ENCODE measurements around the gene KCNN1.
"Not testable (repeated sequence)": the region's sequence is repeated elsewhere in the genome, so short reads cannot be mapped to it uniquely, and the experiment has no call there.

The KCNN1 gene

DNA sequence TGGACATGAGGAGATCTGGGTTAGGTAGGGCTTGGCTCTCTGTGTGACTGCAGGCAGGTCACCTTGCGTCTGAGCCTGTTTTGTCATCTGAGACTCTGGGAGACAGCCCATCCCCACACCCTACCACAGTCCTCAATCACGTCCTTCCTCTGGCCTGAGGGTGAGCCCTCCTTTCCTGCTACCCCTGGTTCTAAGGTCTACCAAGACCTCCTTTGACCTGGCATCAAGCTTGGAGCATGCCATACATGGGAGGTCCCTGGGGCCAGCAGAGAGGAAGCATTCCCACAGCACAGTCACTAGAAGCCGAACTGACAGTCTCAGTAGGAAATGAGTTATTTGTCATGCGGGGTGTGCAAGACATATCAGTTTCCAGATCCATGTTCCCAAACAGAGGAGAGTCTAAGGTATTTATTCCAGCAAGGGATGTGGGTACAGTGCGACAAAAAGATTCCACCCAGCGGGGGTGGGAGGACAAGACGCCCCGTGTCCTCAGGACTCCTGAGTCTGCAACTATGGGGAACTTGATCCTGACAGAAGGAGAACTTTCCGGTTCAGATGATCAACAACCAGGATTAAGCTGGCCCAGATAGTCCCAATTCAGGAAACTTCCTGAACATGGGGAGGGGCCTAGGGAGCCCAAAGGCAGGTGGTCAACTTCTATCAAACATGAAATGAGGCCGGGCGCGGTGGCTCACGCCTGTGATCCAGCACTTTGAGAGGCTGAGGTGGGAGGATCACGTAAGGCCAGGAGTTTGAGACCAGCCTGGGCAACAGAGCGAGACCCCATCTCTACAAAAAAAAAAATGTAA lies 50.6 kb downstream of the KCNN1 start:
- no peak overlapping the region for H3K27ac ChIP-seq
- TF ChIP-seq, protein P1, sequence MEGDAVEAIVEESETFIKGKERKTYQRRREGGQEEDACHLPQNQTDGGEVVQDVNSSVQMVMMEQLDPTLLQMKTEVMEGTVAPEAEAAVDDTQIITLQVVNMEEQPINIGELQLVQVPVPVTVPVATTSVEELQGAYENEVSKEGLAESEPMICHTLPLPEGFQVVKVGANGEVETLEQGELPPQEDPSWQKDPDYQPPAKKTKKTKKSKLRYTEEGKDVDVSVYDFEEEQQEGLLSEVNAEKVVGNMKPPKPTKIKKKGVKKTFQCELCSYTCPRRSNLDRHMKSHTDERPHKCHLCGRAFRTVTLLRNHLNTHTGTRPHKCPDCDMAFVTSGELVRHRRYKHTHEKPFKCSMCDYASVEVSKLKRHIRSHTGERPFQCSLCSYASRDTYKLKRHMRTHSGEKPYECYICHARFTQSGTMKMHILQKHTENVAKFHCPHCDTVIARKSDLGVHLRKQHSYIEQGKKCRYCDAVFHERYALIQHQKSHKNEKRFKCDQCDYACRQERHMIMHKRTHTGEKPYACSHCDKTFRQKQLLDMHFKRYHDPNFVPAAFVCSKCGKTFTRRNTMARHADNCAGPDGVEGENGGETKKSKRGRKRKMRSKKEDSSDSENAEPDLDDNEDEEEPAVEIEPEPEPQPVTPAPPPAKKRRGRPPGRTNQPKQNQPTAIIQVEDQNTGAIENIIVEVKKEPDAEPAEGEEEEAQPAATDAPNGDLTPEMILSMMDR (conservative IDR thresholded peaks at IDR 0.05): no peak

DNA sequence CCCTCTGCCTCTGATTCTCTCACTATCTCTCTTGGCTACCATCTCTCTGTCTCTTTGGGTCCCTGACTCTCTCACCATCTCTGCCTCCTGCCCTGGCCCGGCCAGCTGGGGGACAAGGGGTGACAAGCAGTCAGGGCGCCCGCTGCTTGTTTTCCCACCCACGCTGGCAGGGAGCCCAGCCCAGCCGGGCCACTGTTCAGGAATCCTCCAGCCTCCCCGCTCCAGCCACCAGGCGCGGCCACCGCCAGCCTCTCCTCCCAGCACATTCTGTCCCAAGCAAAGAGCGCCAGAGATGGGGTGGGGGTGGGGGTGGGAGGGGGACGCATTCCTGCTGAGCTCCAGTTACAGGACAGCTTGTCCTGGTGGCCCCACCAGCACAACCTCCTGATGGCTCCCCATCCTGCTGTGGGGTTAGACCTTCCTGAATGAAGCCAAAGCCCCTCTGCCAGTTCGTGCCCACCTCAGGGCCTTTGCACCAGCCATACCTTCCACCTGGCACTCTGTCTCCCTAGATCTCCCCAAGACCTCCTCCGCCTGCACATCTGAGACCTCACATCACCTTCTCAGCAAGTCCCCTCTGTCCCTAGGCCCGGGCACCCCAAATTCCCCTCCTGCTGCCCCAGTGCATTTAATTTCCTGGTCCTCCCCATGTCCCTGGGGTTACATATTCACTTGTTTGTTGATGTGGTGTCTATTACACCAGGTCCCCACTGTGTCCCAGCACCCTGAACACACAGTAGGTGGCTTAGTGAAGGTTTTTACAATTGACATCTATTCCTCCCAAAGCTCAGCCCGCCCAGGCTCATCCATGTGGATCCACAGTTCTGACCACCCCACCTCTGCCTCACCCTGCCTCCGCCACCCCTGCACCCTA lies 53.5 kb downstream of the KCNN1 start:
- H3K27ac ChIP-seq: no peak overlapping the region
- TF ChIP-seq, protein P1 (conservative IDR thresholded peaks at IDR 0.05): no peak

DNA sequence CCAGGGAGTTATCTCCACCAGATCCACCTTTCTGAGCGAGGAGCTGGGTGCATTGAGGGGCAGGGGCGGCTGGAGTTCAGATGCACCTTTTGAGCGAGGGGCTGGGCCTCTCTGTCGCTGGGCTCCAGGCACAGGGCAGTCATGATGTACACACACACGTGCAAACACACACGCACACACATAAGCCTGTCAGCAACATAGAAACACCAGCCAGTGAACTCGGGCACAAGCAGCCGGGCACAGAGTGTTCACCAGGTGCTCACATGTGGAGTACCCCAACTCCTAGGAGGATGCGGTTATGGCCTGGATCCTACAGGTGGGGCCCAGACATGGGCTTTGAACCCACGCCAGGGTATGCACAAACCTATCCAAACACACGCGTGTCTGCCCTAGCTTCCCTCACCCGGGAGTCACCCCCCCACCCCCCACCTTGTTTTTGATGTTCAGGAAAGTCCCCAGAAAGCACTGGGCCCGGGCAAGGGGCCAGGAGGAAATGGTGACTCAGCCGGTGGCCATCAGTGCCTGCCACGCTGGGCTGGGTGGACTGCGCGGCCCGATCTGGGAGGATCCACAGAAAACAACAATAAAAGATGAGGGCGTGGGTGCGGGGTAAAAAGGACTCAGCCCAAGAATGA lies 54.3 kb downstream of the KCNN1 start:
- TF ChIP-seq, protein P1 (conservative IDR thresholded peaks at IDR 0.05): no peak
- no peak overlapping the region for H3K27ac ChIP-seq

DNA sequence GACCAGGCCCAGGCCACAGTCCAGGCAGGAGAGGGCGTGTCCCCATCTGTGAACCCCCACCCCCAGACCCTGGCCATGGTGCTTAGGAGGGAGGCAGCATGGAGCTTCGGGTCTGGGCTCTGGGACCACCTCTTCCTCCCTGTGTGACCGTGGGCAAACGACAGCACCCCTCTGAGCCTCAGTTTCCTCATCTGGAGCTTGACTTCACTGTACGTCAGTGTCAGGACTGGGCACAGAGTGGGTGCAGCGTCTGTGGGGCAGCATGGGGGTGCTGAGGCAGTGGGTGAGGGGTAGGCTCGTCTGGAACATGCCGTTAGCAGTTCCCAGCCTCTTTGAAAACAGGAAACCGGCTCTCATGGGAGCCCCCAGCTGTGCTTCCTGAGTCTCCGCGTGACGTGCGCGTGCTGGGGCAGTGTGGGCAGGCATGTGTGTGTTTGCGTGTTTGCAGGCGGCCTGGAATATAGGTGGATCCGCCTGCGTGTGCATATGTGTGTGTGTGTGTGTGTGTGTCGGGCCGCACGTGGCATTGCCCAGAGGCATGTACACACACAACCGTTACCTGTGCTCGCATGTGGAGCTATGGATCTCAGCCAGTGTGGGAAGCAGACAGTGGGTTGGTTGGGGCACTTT lies 56.8 kb downstream of the KCNN1 start:
- no peak overlapping the region for H3K27ac ChIP-seq
- TF ChIP-seq, protein P1 (conservative IDR thresholded peaks at IDR 0.05): no peak

DNA sequence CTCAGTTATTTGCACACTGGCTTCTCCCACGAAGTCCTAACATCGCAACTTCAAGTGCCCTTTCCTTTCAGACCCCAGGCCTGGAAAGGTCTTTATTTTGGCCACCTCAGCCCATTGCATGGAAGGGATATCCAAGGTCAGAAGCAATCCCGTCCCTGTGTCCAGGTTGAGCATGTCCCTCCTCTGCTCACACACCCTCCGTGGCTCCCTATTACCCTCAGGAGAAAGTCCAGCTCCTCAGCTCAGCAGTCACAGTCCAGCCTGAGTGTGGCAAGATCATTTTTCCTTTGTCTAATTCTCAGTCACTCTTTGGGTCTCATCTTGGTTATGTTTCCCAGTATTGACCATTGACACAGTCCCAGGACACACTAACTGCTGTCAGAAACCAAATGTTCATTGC lies 60.2 kb downstream of the KCNN1 start:
- TF ChIP-seq, protein P1 (conservative IDR thresholded peaks at IDR 0.05): no peak
- no peak overlapping the region for H3K27ac ChIP-seq

DNA sequence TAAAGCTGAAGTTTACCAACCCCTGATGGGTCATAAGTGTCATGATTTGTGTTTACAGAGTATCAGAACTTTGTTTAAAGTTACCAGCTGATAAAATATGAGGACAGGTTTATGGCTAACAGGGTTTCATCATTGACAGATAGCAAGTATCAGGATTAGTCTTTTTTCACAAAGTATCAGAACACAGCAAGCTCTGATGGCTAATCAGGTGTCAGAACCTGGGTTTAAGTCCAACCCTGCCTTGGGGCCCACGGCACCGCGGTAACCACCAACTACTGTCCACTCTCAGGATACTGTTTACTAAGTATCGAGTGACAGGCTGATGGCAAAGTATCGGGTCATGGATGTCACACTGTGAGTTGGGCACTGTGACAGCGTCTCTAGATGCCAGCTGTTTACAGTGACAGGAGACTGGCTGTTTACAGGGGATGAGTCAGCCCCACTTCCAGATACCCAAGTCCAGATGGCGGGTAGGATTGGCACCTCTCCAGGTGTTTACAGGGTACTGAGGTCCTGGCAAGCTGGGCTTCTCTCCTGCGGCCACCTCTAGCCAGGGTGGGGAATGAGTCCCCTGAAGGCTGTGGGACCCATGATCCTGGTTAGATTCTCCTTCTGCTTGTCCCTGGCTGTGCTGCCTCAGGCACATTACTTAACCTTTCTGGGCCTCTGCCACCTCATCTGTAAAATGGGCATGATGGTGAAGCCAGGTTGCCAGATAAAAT lies 62.9 kb downstream of the KCNN1 start:
- TF ChIP-seq, protein P1 (conservative IDR thresholded peaks at IDR 0.05): no peak
- H3K27ac ChIP-seq: peak overlapping the region; percentile 51; the same call in 1 of the 2 replicates

DNA sequence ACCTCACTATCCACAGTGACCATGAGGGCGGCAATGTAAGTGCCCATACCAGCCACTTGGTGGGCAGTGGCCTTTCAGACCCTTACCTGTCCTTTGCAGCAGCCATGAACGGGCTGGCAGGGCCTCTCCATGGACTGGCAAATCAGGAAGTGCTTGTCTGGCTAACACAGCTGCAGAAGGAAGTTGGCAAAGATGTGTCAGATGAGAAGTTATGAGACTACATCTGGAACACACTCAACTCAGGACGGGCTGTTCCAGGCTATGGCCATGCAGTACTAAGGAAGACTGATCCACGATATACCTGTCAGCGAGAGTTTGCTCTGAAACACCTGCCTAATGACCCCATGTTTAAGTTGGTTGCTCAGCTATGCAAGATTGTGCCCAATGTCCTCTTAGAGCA lies 64.5 kb downstream of the KCNN1 start:
- peak overlapping the region; percentile 51; the same call in 1 of the 2 replicates for H3K27ac ChIP-seq

DNA sequence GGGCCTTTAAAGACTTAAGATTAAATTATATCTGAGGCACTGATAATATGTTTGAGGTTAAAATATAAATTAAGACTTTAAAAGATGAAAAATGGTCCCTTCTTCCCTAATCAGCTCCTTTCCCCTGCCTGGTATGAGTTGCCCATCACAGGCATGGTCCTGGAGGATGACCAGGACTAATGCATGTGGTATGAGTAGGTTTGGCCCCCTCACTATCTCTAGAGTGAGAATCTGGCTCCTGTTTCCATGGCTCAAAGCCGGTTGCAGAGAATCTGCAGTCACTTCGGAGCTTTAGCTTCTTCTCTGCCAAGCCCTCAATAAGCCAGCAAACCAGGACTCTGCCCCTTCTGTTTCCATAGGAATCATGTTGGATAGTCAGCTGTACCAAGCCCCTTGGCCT lies 65.2 kb downstream of the KCNN1 start:
- H3K27ac ChIP-seq: not testable (repeated sequence)
